HepG2 (cell line): ENCODE data around the gene ETV1. TPM values are rescaled to one million over a fixed set of nuclear protein-coding genes. Genes with fewer than 3 reads are reported as not detected.
A peak's percentile ranks its signal among the peaks of the same experiment; 100 is the strongest.

Experiments used
- CCDC6 ChIP-seq: sonication (generic); formaldehyde crosslinking; IDR thresholded peaks from 2 replicates; pipeline ENCODE4 v1.8.1; 2022; ENCODE audit warnings: mild to moderate bottlenecking, missing genetic modification reagents, moderate library complexity
- E2F1 ChIP-seq: sonication (generic); formaldehyde crosslinking; IDR thresholded peaks from 2 replicates; pipeline ENCODE4 v1.5.0; 2020; ENCODE audit warnings: missing genetic modification reagents
- FIP1L1 ChIP-seq: fragments of 200-400 bp; formaldehyde crosslinking; IDR thresholded peaks from 2 replicates; pipeline ENCODE4 v1.6.1; 2018; ENCODE audit warnings: low read depth, mild to moderate bottlenecking, low read length, moderate library complexity, borderline replicate concordance; ENCODE audit not compliant: insufficient read depth
- GABPB1 ChIP-seq: IDR thresholded peaks from 2 replicates; pipeline ENCODE4 v1.6.1; 2016; ENCODE audit warnings: mild to moderate bottlenecking, missing genetic modification reagents, moderate library complexity, missing compliant biosample characterization
- GTF3A ChIP-seq: sonication (generic); formaldehyde crosslinking; conservative IDR thresholded peaks from 2 replicates; pipeline ENCODE4 v1.4.0; 2020; ENCODE audit warnings: mild to moderate bottlenecking, missing genetic modification reagents
- NFYC ChIP-seq: IDR thresholded peaks from 2 replicates; pipeline ENCODE4 v1.6.1; 2016; ENCODE audit warnings: missing genetic modification reagents, missing compliant biosample characterization
- POGZ ChIP-seq: sonication (generic); formaldehyde crosslinking; IDR thresholded peaks from 2 replicates; pipeline ENCODE4 v1.4.0; 2020; ENCODE audit warnings: mild to moderate bottlenecking, missing genetic modification reagents
- RFX1 ChIP-seq: fragments of 450-650 bp; IDR thresholded peaks from 2 replicates; pipeline ENCODE4 v1.6.1; 2017
- SOX13 ChIP-seq, 3 experiments: fragments of 450-650 bp in 1 of 3; sonication (generic) in 1 of 3; formaldehyde crosslinking in 1 of 3; IDR thresholded peaks in 2 of 3; conservative IDR thresholded peaks in 1 of 3; 2 replicates each; pipeline versions ENCODE4 v1.5.0 to v1.6.1; 2016 to 2020; ENCODE audit warnings: antibody characterized with exemption in 1 of 3, mild to moderate bottlenecking in 1 of 3, missing compliant biosample characterization in 1 of 3, missing genetic modification reagents in 1 of 3, moderate library complexity in 1 of 3
- SOX6 ChIP-seq, 2 experiments: fragments of 450-650 bp in 1 of 2; sonication (generic) in 1 of 2; formaldehyde crosslinking in 1 of 2; IDR thresholded peaks; 2 replicates each; pipeline versions ENCODE4 v1.4.0 to v1.6.1; 2017 to 2020; ENCODE audit warnings: antibody characterized with exemption in 1 of 2, mild to moderate bottlenecking in 1 of 2, missing genetic modification reagents in 1 of 2
- SP1 ChIP-seq, 2 experiments: fragments of 450-650 bp in 1 of 2; sonication (generic) in 1 of 2; formaldehyde crosslinking in 1 of 2; IDR thresholded peaks; 2 replicates each; pipeline versions ENCODE4 v1.4.0 to v1.6.1; 2016 to 2020; ENCODE audit warnings: missing genetic modification reagents in 1 of 2
- SRSF1 ChIP-seq: fragments of 200-400 bp; formaldehyde crosslinking; optimal IDR thresholded peaks from 2 replicates; pipeline ENCODE3; 2017; ENCODE audit warnings: mild to moderate bottlenecking, low read depth, low read length, moderate library complexity
- TFDP1 ChIP-seq: IDR thresholded peaks from 2 replicates; pipeline ENCODE4 v1.6.1; 2016; ENCODE audit warnings: missing compliant biosample characterization, missing genetic modification reagents, borderline replicate concordance
- USF2 ChIP-seq, 2 experiments: sonication (generic) in 1 of 2; formaldehyde crosslinking in 1 of 2; IDR thresholded peaks; 2 replicates each; pipeline versions ENCODE4 v1.5.1 to v1.6.1; 2011 to 2020; ENCODE audit warnings: borderline replicate concordance in 1 of 2, low read depth in 1 of 2, low read length in 1 of 2, mild to moderate bottlenecking in 1 of 2, missing genetic modification reagents in 1 of 2, moderate library complexity in 1 of 2
- ZBTB44 ChIP-seq: sonication (generic); formaldehyde crosslinking; IDR thresholded peaks from 2 replicates; pipeline ENCODE4 v1.4.0; 2020; ENCODE audit warnings: missing genetic modification reagents
- ZMYM4 ChIP-seq: sonication (generic); formaldehyde crosslinking; IDR thresholded peaks from 2 replicates; pipeline ENCODE4 v1.8.1; 2023; ENCODE audit warnings: mild to moderate bottlenecking, missing genetic modification reagents
- polyA plus RNA-seq, 8 experiments: library from polyadenylated mRNA; depleted of rRNA in 3 of 8; stranded (reverse) in 7 of 8; unstranded in 1 of 8; fragments of >200 nt; fragmentation: Illumina TruSeq in 4 of 8; extraction: Trizol in 4 of 8; gene quantifications; 2 replicates each; pipeline versions ENCODE4 v1.2.1 to v1.2.3, GENCODE V29; 2011 to 2016; ENCODE audit warnings: low read depth in 4 of 8, missing spikeins in 1 of 8, mixed read lengths in 1 of 8; ENCODE audit not compliant: insufficient read depth in 1 of 8
- total RNA-seq, 5 experiments: library from RNA; depleted of rRNA; stranded (reverse); fragments of >200 nt; fragmentation: Illumina TruSeq; extraction: Trizol; gene quantifications; 2 replicates each; pipeline ENCODE4 v1.2.3, GENCODE V29; 2016; ENCODE audit warnings: low read depth in 1 of 5
- TF ChIP-seq, protein P1 (sequence below): sonication (generic); formaldehyde crosslinking; IDR thresholded peaks from 2 replicates; pipeline ENCODE4 v1.4.0; 2020; ENCODE audit warnings: missing genetic modification reagents

ETV1 gene
- total and polyA plus RNA-seq, 2 of the 13 experiments (the other 11 are each of a cell fraction or from before 2014, with no cell fraction given): 0.04 to 0.24 TPM

DNA sequence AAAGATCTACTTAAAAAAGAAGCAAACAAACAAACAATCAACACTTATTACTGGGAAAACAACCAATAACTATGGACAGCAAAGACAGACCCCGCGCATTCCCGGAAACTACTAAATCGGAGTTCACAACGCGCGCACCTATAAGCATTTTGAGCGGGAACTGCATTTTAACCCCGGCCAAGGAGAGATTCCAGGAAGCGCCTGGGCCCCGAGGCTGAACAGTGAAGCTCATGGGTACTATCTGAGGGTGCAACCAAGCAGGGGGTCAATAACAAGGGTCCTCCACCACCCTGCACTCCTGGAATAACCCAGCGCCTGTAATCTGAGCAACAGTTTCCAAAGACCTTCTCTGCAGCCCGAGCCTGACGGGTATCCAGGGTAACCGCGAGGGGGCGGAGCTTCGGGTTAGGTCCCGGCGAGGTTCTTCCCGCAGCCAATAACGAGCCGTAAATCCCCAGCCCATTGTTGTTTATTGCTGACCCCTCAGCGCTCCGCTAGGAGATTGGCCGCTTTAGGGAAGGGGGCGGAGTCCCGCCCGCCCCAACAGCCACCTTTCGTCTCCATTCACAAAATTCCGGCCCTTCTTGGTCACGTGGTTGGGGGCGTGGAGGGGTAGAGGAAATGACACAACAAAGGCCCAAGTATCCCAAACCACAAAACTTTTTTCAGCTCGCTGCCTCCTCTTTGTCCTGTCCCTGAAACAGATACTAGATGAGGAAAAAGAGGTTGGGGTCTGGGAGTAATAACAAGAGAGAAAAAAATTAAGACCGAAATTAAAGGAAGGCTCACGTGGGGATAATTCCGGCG, 1.7 kb upstream of the ETV1 start (continued):
- peak; percentile 73 for TF ChIP-seq GABPB1 (CRISPR knock-in tag)
- TF ChIP-seq CCDC6 (CRISPR knock-in tag): peak; percentile 23; the same call in 1 of the 2 replicates
- TF ChIP-seq RFX1: 0 out of 2 replicates have a peak, but pooled peaks have one; percentile 7
- peak; percentile 58 for TF ChIP-seq ZMYM4 (CRISPR knock-in tag)
- TF ChIP-seq POGZ (CRISPR knock-in tag): peak; percentile 58
- no peak for TF ChIP-seq SOX13 (IDR thresholded peaks at IDR 0.05)
- peak in 1 of 2 experiments; percentile 23; a peak in 1 of 4 replicates for TF ChIP-seq SOX13 (CRISPR knock-in tag; conservative IDR thresholded peaks at IDR 0.05 in 1 of 2, IDR thresholded peaks at IDR 0.05 in 1 of 2)
- TF ChIP-seq TFDP1 (CRISPR knock-in tag): peak; percentile 65; the same call in 1 of the 2 replicates
- TF ChIP-seq, protein P1, sequence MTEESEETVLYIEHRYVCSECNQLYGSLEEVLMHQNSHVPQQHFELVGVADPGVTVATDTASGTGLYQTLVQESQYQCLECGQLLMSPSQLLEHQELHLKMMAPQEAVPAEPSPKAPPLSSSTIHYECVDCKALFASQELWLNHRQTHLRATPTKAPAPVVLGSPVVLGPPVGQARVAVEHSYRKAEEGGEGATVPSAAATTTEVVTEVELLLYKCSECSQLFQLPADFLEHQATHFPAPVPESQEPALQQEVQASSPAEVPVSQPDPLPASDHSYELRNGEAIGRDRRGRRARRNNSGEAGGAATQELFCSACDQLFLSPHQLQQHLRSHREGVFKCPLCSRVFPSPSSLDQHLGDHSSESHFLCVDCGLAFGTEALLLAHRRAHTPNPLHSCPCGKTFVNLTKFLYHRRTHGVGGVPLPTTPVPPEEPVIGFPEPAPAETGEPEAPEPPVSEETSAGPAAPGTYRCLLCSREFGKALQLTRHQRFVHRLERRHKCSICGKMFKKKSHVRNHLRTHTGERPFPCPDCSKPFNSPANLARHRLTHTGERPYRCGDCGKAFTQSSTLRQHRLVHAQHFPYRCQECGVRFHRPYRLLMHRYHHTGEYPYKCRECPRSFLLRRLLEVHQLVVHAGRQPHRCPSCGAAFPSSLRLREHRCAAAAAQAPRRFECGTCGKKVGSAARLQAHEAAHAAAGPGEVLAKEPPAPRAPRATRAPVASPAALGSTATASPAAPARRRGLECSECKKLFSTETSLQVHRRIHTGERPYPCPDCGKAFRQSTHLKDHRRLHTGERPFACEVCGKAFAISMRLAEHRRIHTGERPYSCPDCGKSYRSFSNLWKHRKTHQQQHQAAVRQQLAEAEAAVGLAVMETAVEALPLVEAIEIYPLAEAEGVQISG (CRISPR knock-in tag): peak; percentile 28; the same call in 1 of the 2 replicates
- peak; percentile 46 for TF ChIP-seq USF2 (IDR thresholded peaks at IDR 0.05; ENCODE audit: low read depth, low read length)
- peak; percentile 65; the same call in 1 of the 2 replicates for TF ChIP-seq USF2 (CRISPR knock-in tag; IDR thresholded peaks at IDR 0.05; ENCODE audit: borderline replicate concordance)
- TF ChIP-seq FIP1L1: no peak
- peak; percentile 62; the same call in 1 of the 2 replicates for TF ChIP-seq E2F1 (CRISPR knock-in tag)
- peak; percentile 71 for TF ChIP-seq NFYC
- TF ChIP-seq SOX6 (IDR thresholded peaks at IDR 0.05): no peak
- TF ChIP-seq SOX6 (CRISPR knock-in tag; IDR thresholded peaks at IDR 0.05): peak; percentile 36; the same call in 1 of the 2 replicates
- no peak for TF ChIP-seq GTF3A (CRISPR knock-in tag)
- no peak for TF ChIP-seq ZBTB44 (CRISPR knock-in tag)
- TF ChIP-seq SP1 (IDR thresholded peaks at IDR 0.05): no peak
- TF ChIP-seq SP1 (CRISPR knock-in tag; IDR thresholded peaks at IDR 0.05): peak; percentile 61; the same call in 1 of the 2 replicates
- peak; percentile 57 for TF ChIP-seq SRSF1
